HG02623 (cell line): ENCODE measurements around the gene ANKS3.

Source experiments
- ATAC-seq: cut with Tn5 transposase; IDR thresholded peaks from one replicate; pipeline ENCODE4 v1.9.1; 2021; ENCODE audit warnings: moderate library complexity; ENCODE audit not compliant: unreplicated experiment

ANKS3 gene

GRCh38 chr16:4674926-4675530 lies 59.0 kb downstream of the ANKS3 start:
- ATAC-seq, result no peak

DNA sequence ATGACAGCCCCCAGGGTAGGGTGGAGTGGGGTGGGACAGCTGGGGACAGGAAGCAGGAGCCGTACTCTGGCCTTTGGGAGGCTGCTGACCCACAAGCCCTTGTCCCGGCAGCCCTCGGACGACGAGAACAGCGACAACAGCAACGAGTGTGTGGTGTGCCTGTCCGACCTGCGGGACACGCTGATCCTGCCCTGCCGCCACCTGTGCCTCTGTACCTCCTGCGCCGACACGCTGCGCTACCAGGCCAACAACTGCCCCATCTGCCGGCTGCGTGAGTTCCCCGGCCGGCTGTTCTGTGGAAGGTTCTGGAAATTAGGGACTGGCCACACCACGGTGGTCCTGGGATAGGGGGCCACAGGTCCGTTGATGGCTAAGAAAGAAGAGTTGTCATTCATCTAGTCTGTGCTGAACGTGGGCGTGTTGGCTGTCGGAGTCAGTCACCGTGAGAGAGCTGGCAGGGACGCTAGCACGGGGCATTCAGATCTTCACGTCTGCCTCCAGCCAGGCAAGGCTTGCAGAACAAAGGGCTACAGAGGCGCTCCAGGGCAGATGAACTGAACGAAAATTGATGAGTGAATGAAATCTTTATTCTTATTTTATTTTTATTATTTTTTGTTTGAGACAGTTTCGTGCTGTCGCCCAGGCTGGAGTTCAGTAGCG lies 60.6 kb downstream of the ANKS3 start:
- ATAC-seq, result no peak

- ATAC-seq, result no peak
These were observed 65.6 kb downstream of the ANKS3 start for GRCh38 chr16:4668313-4668960.

DNA sequence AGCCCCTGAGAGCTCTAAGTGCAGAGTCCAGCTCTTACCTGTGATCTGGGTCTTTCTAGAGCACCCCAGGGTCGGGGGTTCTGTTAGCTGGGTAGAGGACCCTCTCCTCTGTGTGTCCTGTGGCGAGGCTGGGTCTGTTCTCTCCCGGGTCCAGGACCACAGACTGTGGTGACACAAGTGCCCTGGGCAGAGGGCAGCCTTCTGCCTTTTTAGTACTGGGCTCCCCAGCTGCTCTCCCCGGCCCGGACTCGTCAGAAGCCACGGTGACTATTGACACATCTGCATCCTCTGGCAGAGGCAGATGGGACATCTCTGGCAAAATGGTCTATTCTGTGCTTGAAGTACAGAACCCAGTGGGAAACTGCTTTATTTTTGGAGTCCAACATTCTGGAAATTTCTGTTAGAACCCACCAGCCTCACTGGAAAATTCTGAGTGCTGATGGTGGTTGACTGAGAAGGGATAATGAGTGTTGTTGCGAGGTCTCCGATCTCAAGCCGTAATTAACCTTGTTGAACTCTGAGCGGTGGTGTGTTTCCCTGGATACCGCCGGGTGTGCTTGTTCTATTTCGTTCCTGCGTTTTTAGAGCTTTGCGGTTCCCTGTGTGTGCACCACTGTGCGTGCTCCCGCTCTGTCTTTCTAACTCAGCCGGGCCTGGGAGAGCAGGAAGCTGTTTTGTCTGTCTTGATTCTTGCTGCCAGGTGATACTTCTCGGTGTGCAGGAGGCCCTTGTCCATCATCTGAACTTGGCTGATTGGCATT lies 66.7 kb downstream of the ANKS3 start:
- no peak for ATAC-seq

DNA sequence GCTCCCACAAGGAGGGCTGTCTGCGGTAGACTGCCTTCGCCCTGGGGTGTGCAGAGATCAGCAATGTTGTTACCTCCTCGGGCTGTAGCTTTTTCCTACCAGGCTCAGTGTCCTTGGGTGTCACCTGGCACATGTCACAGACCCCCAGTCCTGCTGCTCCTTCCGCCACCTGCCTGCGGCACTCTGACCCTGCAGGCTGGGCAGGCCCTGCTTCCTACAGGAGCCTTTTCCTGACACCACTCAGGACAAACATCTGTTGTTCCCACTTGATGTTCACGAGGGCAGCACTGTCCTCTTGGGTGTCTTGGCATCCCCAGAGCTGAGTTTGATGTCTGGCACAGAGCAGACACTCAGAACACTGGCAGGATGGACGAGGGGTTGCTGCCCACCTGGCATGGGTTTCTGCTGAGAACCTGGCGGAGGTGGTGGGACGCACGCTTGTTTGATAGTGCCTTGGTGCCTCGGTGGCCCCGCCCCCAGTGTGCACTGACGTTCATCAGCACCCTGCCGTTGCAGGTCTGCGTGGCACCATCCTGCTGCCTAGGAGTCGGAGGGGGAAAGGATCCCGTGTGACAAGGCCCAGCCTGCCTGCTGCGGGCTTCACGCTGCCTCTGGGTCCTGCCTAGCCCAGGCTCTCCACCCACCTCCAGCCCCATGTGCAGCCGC lies 67.4 kb downstream of the ANKS3 start:
- ATAC-seq, result no peak

GRCh38 chr16:4664538-4665418 lies 69.3 kb downstream of the ANKS3 start:
- no peak for ATAC-seq

GRCh38 chr16:4663777-4664465 lies 70.2 kb downstream of the ANKS3 start:
- ATAC-seq, result no peak

DNA sequence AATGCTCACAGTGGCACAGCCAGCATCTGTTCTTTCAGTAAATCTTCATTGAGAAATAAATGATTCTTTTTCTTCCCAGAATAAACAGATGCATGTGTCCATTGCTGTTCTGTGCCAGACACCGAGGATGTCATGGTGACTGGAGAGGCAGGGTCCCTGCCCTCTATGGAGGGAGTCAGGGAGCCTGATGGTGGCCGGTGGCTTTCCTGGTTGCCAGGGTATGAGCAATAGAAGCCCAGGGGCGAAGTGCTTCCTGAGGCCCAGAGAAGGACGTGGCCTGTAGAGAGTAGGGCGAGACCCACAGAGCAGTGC lies 70.7 kb downstream of the ANKS3 start:
- ATAC-seq, result no peak

DNA sequence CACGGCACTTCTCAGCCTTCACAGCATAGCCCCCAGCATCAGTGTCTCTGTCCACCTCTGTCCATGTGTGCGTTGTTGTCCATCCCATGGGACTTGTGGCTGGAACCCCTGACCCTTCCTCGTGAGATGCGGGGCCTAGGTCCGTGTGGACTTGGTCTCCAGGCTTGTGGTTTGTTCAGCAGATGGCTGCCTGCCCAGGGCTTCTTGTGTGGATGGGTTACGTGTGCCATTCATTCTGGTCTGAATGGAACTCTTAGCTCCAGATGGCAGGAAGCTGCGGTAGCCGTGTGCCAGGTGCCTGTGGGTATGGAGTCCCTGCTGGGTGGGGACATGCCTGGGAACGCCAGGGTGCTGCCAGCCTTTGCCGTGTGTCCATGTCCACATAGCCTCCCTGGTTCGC lies 72.4 kb downstream of the ANKS3 start:
- ATAC-seq, result no peak

- no peak for ATAC-seq
These were observed 73.5 kb downstream of the ANKS3 start for GRCh38 chr16:4660454-4661007.

- no peak for ATAC-seq
These were observed 74.4 kb downstream of the ANKS3 start for GRCh38 chr16:4659363-4660353.

DNA sequence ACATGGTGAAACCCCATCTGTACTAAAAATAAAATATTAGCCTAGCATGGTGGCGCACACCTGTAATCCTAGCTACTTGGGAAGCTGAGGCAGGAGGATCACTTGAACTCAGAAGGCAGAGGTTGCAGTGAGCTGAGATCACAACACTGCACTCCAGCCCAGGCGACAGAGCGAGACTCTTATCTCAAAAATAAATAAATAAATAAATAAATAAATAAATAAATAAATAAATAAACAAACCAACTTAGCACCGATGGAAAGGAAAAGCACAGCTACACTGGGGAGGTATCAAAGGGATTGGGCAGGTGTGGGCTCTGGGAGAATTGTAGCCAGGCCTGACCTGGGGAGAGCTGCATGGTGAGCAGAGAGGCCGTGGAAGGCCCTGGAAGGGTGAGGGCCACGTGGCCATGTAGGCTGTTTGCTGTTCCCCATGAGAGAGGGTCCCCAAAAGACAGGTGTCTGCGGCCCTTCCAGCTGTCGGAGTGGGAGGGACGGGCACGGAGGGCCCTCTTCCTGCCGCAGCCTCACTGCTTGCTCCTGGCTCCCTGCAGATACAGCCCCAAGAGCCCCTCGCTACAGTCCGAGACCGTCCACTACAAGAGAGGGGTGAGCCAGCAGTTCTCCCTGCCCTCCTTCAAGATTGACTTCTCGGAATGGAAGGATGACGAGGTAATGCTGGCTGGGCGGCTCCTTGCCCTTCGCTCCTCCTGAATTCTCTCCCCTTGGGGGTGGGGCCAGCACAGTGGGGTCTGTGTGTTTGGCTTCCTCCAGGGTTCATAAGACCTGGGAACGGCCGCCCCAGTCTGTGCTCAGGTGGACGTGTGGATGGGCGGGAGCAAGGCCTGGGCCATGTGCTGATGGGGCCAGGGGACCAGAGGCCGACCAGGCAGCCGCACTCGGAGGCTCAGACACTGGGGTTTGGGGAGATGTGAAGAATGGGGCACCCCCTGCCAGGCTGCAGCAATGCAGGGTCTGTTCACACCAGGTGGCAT lies 77.1 kb downstream of the ANKS3 start:
- ATAC-seq, result no peak

DNA sequence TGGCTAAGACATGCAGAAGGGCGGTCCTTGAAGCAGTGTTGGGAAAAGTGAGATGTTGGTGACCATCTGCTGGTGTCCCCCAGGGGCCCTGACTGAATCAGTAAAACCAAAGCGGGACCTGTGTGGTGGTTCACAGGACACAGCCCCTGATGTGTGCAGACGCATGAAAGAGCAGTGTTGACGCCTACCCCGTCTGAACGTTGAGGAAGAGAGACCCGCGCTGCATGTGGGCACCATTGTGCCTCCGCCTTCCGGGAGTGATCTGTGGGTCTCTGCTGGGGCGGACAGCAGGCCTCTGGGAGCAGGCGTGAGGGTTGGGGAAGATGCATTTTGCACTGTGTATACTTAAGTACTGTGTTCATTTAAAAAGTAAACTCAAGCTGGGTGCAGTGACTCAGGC lies 77.8 kb downstream of the ANKS3 start:
- no peak for ATAC-seq

- ATAC-seq, result no peak
These were observed 78.3 kb downstream of the ANKS3 start for GRCh38 chr16:4655801-4656200.

- ATAC-seq, result no peak
These were observed 79.0 kb downstream of the ANKS3 start for GRCh38 chr16:4654964-4655590.
